Kidney epithelial cell (primary cell): ENCODE measurements around the gene NCAPH2. TPM values are rescaled to one million over a fixed set of nuclear protein-coding genes. Genes with fewer than 3 reads are reported as not detected.

Source experiments
- DNase-seq: peaks from one replicate; pipeline ENCODE4 v3.0.0-alpha.2; 2010; ENCODE audit warnings: low read depth
- H3K27me3 ChIP-seq: 2 replicates; pipeline ENCODE4 v1.6.0; 2011; ENCODE audit warnings: low read length; ENCODE audit not compliant: control insufficient read depth, insufficient read depth
- H3K36me3 ChIP-seq: 2 replicates; pipeline ENCODE4 v1.5.1; 2011; ENCODE audit warnings: low read length; ENCODE audit not compliant: control insufficient read depth, insufficient read depth
- H3K4me3 ChIP-seq: 2 replicates; pipeline ENCODE4 v1.5.1; 2011; ENCODE audit warnings: low read depth, mild to moderate bottlenecking, control low read depth, low read length
- total RNA-seq: library from RNA; depleted of rRNA; stranded (reverse); fragments of >200 nt; gene quantifications from 2 replicates; pipeline ENCODE4 v1.2.3, GENCODE V29; 2015
- TF ChIP-seq, protein P1 (sequence below): IDR thresholded peaks from 2 replicates; pipeline ENCODE4 v1.5.1; 2011; ENCODE audit warnings: mild to moderate bottlenecking, moderate library complexity, low read length, control low read depth, inconsistent platforms; ENCODE audit not compliant: insufficient read depth, poor library complexity, severe bottlenecking

NCAPH2 gene
- total RNA-seq, 1 donor from 2014 or later = 50.2 TPM

DNA sequence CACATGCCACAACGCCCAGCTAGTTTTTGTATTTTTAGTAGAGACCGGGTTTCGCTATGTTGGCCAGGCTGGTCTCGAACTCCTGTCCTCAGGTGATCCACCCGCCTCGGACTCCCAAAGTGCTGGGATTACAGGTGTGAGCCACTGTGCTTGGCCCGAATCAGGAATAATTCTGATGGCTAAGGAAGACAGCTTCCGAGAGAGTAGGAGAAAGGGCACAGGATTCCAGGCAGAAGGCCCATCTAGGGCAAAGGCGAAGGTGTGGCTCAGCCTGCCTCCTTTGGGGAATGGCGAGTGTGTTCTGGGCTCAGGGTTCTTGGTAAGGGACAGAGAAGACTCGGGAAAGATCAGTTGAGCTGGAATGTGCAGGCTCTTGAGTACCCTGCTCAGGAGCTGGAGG, 56.3 kb downstream of the NCAPH2 start:
- peaks cover 3% of the 10 kb centered on the region for H3K27me3 ChIP-seq
- no peak overlapping the region for H3K4me3 ChIP-seq
- TF ChIP-seq, protein P1, sequence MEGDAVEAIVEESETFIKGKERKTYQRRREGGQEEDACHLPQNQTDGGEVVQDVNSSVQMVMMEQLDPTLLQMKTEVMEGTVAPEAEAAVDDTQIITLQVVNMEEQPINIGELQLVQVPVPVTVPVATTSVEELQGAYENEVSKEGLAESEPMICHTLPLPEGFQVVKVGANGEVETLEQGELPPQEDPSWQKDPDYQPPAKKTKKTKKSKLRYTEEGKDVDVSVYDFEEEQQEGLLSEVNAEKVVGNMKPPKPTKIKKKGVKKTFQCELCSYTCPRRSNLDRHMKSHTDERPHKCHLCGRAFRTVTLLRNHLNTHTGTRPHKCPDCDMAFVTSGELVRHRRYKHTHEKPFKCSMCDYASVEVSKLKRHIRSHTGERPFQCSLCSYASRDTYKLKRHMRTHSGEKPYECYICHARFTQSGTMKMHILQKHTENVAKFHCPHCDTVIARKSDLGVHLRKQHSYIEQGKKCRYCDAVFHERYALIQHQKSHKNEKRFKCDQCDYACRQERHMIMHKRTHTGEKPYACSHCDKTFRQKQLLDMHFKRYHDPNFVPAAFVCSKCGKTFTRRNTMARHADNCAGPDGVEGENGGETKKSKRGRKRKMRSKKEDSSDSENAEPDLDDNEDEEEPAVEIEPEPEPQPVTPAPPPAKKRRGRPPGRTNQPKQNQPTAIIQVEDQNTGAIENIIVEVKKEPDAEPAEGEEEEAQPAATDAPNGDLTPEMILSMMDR = no peak
- no peak for DNase-seq
- H3K36me3 ChIP-seq = no peaks in the 10 kb centered on the region

DNA sequence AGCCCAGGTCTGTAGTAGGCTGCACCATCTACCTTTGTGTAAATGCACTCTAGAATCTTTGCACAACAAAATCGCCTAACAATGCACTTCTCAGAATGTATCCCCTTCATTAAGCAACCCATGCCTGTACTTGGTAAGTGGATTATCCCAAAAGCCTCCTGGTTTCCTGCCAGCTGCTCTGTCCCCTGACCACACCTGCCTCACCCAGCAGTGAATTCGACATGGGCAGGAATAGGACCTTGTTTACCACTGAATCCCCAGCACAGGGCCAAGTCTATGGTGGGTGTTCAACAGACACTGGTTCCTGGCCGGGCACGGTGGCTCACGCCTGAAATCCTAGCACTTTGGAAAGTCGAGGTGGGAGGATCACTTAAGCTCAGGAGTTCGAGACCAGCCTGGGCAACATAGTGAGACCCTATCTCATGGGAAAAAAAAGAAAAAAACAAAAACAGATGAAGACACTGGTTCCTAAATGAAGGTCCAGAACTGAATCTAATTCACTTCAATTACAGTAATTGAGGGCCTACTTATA, 59.8 kb downstream of the NCAPH2 start:
- H3K27me3 ChIP-seq = peaks cover 3% of the 10 kb centered on the region
- no peak overlapping the region for H3K4me3 ChIP-seq
- TF ChIP-seq, protein P1 = no peak
- H3K36me3 ChIP-seq = no peaks in the 10 kb centered on the region
- no peak for DNase-seq

DNA sequence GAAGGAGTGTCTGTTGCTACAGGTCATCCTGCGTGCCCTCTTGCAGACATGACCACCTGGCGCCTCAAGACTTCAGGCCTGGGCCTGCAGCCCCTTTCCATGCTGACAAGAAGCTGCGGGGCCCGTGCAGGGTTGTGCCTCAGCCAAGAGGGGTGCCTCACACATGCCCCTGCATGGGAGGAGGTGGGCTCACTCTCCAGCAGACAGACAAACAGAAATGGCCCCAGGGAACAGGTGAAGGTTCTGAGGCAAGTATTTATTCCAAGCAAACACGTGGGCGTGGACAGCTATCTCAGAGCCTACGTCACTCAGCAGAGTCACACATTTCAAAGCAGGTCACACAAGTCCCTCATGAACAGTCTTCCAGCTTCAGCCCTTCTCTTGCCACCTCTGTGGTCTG, 60.6 kb downstream of the NCAPH2 start:
- DNase-seq = no peak
- TF ChIP-seq, protein P1 = no peak
- Histone ChIP-seq H3K27me3 (peaks cover 3% of the 10 kb centered on the region), H3K4me3 (no peak overlapping the region), H3K36me3 (no peaks in the 10 kb centered on the region)

GRCh38 chr22:50569041-50569459, 61.0 kb downstream of the NCAPH2 start:
- H3K36me3 ChIP-seq = no peaks in the 10 kb centered on the region

GRCh38 chr22:50569896-50570535, 62.0 kb downstream of the NCAPH2 start:
- DNase-seq = peak; percentile 28
- H3K36me3 ChIP-seq = no peaks in the 10 kb centered on the region
- TF ChIP-seq, protein P1 = no peak
- no peaks in the 10 kb centered on the region for H3K27me3 ChIP-seq
- H3K4me3 ChIP-seq = no peak overlapping the region

More at GRCh38 chr22:50569041-50569459, 61.0 kb downstream of the NCAPH2 start:
- Histone ChIP-seq H3K4me3 (no peak overlapping the region), H3K27me3 (peaks cover 3% of the 10 kb centered on the region)
- no peak for DNase-seq
- TF ChIP-seq, protein P1 = no peak

DNA sequence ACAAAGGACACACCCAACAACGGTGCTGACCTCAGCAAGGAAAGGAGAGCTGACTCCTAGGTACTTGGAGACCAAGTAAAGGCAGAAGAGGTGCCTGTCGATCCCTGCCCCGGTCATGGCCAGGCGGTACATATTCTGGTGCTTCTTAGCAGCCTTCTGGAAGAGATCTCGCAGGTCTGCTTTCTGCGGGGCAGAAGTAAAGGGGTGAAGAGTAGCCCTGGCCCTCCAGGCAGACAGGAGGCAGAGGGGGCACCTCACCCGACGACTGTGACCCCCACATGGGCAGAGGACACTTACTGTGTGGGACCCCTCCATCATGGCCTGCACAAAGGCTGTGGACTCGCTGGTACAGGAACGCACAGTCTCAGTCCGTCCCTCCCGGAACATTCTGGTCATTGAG, 62.8 kb downstream of the NCAPH2 start:
- TF ChIP-seq, protein P1 = no peak
- no peak overlapping the region for H3K4me3 ChIP-seq
- peaks cover 3% of the 10 kb centered on the region for H3K27me3 ChIP-seq
- no peak for DNase-seq
- H3K36me3 ChIP-seq = no peaks in the 10 kb centered on the region
